ENCODE measurements around the gene RPL14. TPM values are rescaled to one million over a fixed set of nuclear protein-coding genes. Genes with fewer than 3 reads are reported as not detected.
A peak's percentile ranks its signal among the peaks of the same experiment; 100 is the strongest.
"Not testable (repeated sequence)": the region's sequence is repeated elsewhere in the genome, so short reads cannot be mapped to it uniquely, and the experiment has no call there.

RPL14 gene
- total RNA-seq, 1 donor = 236 TPM

- H3K36me3 ChIP-seq (ENCODE audit: insufficient read depth, low read length) = peaks cover 23% of the 10 kb centered on the region
- peaks cover 25% of the 10 kb centered on the region for H3K4me1 ChIP-seq (ENCODE audit: insufficient read depth, low read length)
- H3K4me3 ChIP-seq (ENCODE audit: insufficient read depth, low read length) = no peak overlapping the region
- H2AFZ ChIP-seq (ENCODE audit: low read length) = no peak overlapping the region
- H3K27ac ChIP-seq (ENCODE audit: low read depth, low read length) = no peak overlapping the region
- H3K9me3 ChIP-seq (ENCODE audit: low read depth, low read length) = no peaks in the 10 kb centered on the region
- H4K20me1 ChIP-seq (ENCODE audit: insufficient read depth, low read length) = peaks cover 24% of the 10 kb centered on the region
- no peak overlapping the region for H3K4me2 ChIP-seq (ENCODE audit: insufficient read depth, low read length)
- DNase-seq (ENCODE audit: insufficient read length, low spot score, missing footprints) = no peak
- H3K79me2 ChIP-seq (ENCODE audit: insufficient read depth, low read length) = peaks cover 26% of the 10 kb centered on the region
- H3K27me3 ChIP-seq (ENCODE audit: insufficient read depth, low read length) = no peaks in the 10 kb centered on the region
- no peak for TF ChIP-seq CTCF (IDR thresholded peaks at IDR 0.05; ENCODE audit: extremely low read depth, low read depth, low read length)
These were observed 1.8 kb upstream of the RPL14 start for GRCh38 chr3:40455328-40455727.

- TF ChIP-seq CTCF (IDR thresholded peaks at IDR 0.05; ENCODE audit: extremely low read depth, low read depth, low read length) = no peak
- DNase-seq (ENCODE audit: insufficient read length, low spot score, missing footprints) = no peak
- Histone ChIP-seq H3K36me3 (ENCODE audit: insufficient read depth, low read length) (peaks cover 31% of the 10 kb centered on the region), H3K4me2 (ENCODE audit: insufficient read depth, low read length) (peak overlapping the region; percentile 84), H3K79me2 (ENCODE audit: insufficient read depth, low read length) (peaks cover 26% of the 10 kb centered on the region), H3K4me1 (ENCODE audit: insufficient read depth, low read length) (peaks cover 25% of the 10 kb centered on the region), H2AFZ (ENCODE audit: low read length) (peak overlapping the region; percentile 82), H3K9me3 (ENCODE audit: low read depth, low read length) (no peaks in the 10 kb centered on the region), H3K27me3 (ENCODE audit: insufficient read depth, low read length) (no peaks in the 10 kb centered on the region), H3K4me3 (ENCODE audit: insufficient read depth, low read length) (peak overlapping the region; percentile 97), H3K27ac (ENCODE audit: low read depth, low read length) (peak overlapping the region; percentile 82), H4K20me1 (ENCODE audit: insufficient read depth, low read length) (peaks cover 28% of the 10 kb centered on the region)
These were observed 730 bp upstream of the RPL14 start for GRCh38 chr3:40456279-40456939.

GRCh38 chr3:40458473-40458872, 1.3 kb downstream of the RPL14 start:
- Histone ChIP-seq H3K9me3 (ENCODE audit: low read depth, low read length) (no peaks in the 10 kb centered on the region), H3K36me3 (ENCODE audit: insufficient read depth, low read length) (peaks cover 50% of the 10 kb centered on the region), H3K79me2 (ENCODE audit: insufficient read depth, low read length) (peaks cover 26% of the 10 kb centered on the region), H3K4me3 (ENCODE audit: insufficient read depth, low read length) (peak overlapping the region; percentile 97), H3K27me3 (ENCODE audit: insufficient read depth, low read length) (no peaks in the 10 kb centered on the region), H4K20me1 (ENCODE audit: insufficient read depth, low read length) (peaks cover 28% of the 10 kb centered on the region), H2AFZ (ENCODE audit: low read length) (no peak overlapping the region), H3K4me1 (ENCODE audit: insufficient read depth, low read length) (peaks cover 18% of the 10 kb centered on the region), H3K27ac (ENCODE audit: low read depth, low read length) (no peak overlapping the region), H3K4me2 (ENCODE audit: insufficient read depth, low read length) (peak overlapping the region; percentile 84)
- no peak for DNase-seq (ENCODE audit: insufficient read length, low spot score, missing footprints)
- TF ChIP-seq CTCF (IDR thresholded peaks at IDR 0.05; ENCODE audit: extremely low read depth, low read depth, low read length) = no peak

- peaks cover 30% of the 10 kb centered on the region for H4K20me1 ChIP-seq (ENCODE audit: insufficient read depth, low read length)
- H3K27me3 ChIP-seq (ENCODE audit: insufficient read depth, low read length); H3K4me2 ChIP-seq (ENCODE audit: insufficient read depth, low read length); H3K4me3 ChIP-seq (ENCODE audit: insufficient read depth, low read length); DNase-seq (ENCODE audit: insufficient read length, low spot score, missing footprints); H3K9me3 ChIP-seq (ENCODE audit: low read depth, low read length); H3K27ac ChIP-seq (ENCODE audit: low read depth, low read length); H2AFZ ChIP-seq (ENCODE audit: low read length): not testable (repeated sequence)
- H3K4me1 ChIP-seq (ENCODE audit: insufficient read depth, low read length) = peaks cover 15% of the 10 kb centered on the region
- H3K79me2 ChIP-seq (ENCODE audit: insufficient read depth, low read length) = peaks cover 26% of the 10 kb centered on the region
- H3K36me3 ChIP-seq (ENCODE audit: insufficient read depth, low read length) = peaks cover 66% of the 10 kb centered on the region
These were observed 3.3 kb downstream of the RPL14 start for GRCh38 chr3:40460481-40460880.

Data from osteoblast (primary cell).